ENCODE data around the gene DTD1.

The DTD1 gene

DNA sequence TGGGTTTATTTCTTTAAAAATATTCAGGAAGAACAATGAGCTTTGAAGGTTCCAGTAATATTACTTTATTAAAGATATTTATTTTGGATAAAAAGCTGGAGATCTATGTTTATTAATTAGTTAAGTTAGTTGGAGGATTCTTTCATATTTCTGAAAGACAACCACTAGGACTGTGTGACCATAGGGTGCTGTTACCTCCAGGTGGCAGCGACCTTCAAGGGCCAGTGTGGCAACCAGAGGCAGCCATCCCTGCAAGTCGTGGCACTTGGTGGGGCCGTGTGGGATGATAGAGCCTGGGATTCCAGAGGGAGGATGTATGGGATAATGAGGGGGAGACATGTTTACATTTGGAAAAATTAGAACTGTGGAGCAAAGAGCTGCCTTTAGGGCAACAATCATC is 130.3 kb downstream of the DTD1 start:
- DNase-seq (no peak), ATAC-seq (replicated peaks) (no peak)
- no peaks in the 10 kb centered on the region for H3K27me3 Mint-ChIP-seq
- H3K27ac Mint-ChIP-seq: no peak overlapping the region
- H3K4me1 Mint-ChIP-seq: peaks cover 2% of the 10 kb centered on the region in 2 donors
- H3K9me3 Mint-ChIP-seq: no peaks in the 10 kb centered on the region
- peaks cover 27 to 37% of the 10 kb centered on the region in 2 donors for H3K36me3 Mint-ChIP-seq
- H3K4me3 Mint-ChIP-seq: no peak overlapping the region

DNA sequence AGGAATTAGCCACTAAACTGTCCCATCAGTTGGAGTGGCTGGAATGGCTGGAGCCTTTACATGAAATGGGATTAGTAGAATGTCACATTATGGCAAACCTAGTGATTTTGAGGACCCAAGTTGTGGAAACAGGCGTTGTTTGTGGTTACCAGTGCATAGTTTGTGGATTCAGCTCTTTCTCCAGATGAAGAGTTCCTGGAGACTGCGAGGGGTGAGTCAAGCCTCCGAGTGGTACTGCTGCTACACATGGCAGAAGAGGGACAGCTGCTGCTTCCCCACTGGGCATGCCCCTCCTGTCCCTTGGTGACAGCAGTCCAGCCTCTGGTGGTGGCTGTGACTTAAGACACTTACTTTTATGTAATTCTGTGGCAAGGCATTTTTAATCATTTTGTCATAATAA is 131.6 kb downstream of the DTD1 start:
- Mint-ChIP-seq H3K4me1 (no peaks in the 10 kb centered on the region), H3K9me3 (no peaks in the 10 kb centered on the region), H3K27me3 (no peaks in the 10 kb centered on the region), H3K27ac (no peak overlapping the region), H3K36me3 (peaks cover 16 to 27% of the 10 kb centered on the region in 2 donors), H3K4me3 (no peak overlapping the region)
- ATAC-seq (replicated peaks) (no peak), DNase-seq (no peak)

DNA sequence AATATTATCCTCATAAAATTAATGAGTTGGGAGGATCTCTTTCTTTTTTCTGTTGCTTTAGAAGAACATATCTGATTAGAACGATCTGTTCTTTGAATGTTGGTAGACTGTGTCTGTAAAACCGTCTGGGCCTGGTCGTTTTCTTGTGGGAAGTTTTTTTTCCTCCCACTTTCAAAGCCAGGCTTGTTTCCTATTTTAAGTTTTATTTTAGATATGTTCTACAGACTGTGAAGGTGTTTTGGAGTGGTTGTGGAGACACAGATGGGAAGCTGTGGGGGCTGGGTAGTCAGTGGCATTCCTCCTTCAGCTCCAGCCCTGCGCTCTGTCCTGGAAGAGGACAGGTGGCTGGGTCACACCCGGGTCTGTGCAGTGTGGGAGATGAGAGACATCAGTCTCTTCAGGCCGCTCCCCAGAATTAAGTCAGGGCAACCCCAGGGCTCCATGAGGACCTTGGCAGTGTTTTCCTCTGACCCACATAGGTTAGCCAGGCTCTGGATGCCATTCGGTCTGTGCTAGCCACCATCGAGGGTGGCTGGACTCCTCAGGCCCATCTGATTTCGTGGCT is 133.8 kb downstream of the DTD1 start:
- ATAC-seq (replicated peaks) (no peak), DNase-seq (no peak)
- peaks cover 9 to 23% of the 10 kb centered on the region in 2 donors for H3K36me3 Mint-ChIP-seq
- peaks cover under 1 to 12% of the 10 kb centered on the region in 2 donors for H3K4me1 Mint-ChIP-seq
- H3K27me3 Mint-ChIP-seq: no peaks in the 10 kb centered on the region
- no peak overlapping the region for H3K27ac Mint-ChIP-seq
- no peaks in the 10 kb centered on the region for H3K9me3 Mint-ChIP-seq
- H3K4me3 Mint-ChIP-seq: no peak overlapping the region

DNA sequence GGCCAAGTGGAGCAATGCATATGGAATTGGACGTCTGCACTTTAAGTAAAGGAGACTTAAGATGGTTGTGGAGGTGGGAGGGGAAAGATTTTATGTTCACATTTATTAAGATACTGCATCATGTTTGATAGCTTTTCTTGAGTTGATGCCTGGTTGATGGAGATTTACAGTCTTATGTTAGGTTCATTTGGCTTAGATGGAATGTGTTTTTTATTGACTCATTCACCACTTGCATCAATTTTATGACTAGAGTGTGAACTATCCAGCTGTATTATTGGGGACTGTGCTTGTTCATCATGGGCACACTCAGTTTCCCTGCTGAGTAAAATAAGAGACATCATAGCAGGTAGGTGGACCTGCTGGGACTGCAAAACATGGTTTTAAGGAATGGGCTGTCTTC is 134.5 kb downstream of the DTD1 start:
- Mint-ChIP-seq H3K4me1 (peaks cover 8 to 19% of the 10 kb centered on the region in 2 donors), H3K27ac (no peak overlapping the region), H3K36me3 (peaks cover 13 to 23% of the 10 kb centered on the region in 2 donors), H3K4me3 (no peak overlapping the region), H3K27me3 (no peaks in the 10 kb centered on the region), H3K9me3 (no peaks in the 10 kb centered on the region)
- DNase-seq (no peak), ATAC-seq (replicated peaks) (no peak)

DNA sequence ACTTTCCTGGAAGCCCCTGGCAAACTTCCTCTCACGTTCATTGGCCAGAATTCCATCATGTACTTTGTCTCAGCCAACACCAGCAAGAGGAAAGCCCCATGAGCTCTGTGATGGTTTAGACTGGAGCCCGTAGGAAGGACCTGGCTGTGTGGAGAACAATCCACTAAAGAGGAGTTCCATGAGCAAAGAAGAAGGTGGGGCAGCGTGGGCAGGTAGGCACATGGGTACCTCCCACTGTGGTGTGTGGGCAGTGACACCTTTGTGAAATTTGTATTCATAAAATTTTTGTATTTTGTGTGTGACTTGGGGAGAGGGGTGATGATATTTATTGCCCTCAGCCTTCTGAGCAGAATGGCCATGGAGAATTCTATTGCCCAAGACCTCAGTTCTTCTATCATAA is 136.2 kb downstream of the DTD1 start:
- Mint-ChIP-seq H3K9me3 (no peaks in the 10 kb centered on the region), H3K27me3 (no peaks in the 10 kb centered on the region), H3K4me1 (peaks cover 25 to 33% of the 10 kb centered on the region in 2 donors), H3K27ac (no peak overlapping the region), H3K4me3 (no peak overlapping the region), H3K36me3 (peaks cover 12 to 22% of the 10 kb centered on the region in 2 donors)
- no peak for DNase-seq
- no peak for ATAC-seq (replicated peaks)

DNA sequence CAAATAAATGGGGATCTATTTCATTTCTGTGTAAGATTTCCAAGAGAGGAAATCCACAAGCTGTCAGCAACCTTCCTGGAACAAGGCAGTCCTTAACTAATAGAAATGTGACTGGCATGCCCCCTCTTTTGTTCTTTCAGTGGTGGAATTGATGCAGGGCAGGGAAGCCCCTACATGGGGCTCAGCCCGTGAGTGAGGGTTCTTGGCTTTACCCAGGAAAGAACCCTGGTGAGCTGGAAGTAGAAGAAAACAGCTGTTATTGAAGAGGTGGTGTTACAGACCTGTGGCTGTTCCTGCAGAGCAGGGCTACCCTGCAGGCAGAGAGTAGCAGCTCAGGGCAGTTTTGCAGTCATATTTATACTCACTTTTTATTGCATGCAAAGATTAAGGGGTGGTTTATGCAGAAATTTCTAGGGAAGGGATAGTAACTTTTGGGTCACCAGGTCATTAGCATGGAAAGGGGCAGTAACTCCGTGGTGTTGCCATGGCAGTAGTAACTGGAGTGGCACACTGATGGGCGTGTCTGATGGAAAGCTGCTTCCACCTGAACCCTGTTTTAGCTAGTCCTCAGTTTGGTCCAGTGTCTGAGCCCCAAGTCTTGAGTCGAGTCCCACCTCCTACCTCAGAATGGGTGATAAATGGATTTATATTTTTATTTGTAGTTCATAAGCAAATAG is 137.1 kb downstream of the DTD1 start:
- ATAC-seq (replicated peaks) (no peak), DNase-seq (no peak)
- no peak overlapping the region for H3K4me3 Mint-ChIP-seq
- H3K36me3 Mint-ChIP-seq: peaks cover 8 to 15% of the 10 kb centered on the region in 2 donors
- H3K9me3 Mint-ChIP-seq: no peaks in the 10 kb centered on the region
- peak overlapping the region; percentile 57 for H3K27ac Mint-ChIP-seq
- H3K27me3 Mint-ChIP-seq: no peaks in the 10 kb centered on the region
- H3K4me1 Mint-ChIP-seq: peaks cover 34 to 39% of the 10 kb centered on the region in 2 donors

DNA sequence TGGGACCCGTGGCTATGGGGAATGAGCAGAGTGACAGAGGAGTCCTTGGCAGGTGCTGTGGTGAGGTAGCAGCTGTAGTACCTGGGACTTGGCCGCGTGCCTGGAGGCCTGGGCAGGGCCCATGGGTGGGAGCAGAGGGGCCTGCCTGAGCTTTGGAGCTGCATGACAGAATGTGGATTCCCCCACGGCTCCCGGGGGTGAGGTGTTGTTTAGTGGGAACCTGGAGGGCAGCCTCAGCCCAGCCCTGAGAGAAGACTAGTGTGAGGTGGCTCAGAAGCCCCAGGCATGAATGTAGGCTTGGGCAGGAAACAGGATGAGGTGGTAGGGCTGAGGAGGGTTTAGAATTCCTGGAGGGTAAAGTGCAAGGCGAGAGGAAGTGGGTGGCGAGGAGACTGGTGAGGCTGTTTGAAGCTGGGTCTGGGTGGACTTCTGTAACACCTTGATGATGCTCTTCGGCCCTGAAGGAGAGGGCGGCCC is 139.2 kb downstream of the DTD1 start:
- Mint-ChIP-seq H3K4me3 (peak overlapping the region in 1 of 2 donors; percentile 37), H3K27me3 (no peaks in the 10 kb centered on the region), H3K36me3 (peaks cover 5 to 10% of the 10 kb centered on the region in 2 donors), H3K9me3 (no peaks in the 10 kb centered on the region), H3K4me1 (peaks cover 40 to 42% of the 10 kb centered on the region in 2 donors), H3K27ac (peak overlapping the region; percentile 26)
- ATAC-seq (replicated peaks) (no peak), DNase-seq (no peak)

DNA sequence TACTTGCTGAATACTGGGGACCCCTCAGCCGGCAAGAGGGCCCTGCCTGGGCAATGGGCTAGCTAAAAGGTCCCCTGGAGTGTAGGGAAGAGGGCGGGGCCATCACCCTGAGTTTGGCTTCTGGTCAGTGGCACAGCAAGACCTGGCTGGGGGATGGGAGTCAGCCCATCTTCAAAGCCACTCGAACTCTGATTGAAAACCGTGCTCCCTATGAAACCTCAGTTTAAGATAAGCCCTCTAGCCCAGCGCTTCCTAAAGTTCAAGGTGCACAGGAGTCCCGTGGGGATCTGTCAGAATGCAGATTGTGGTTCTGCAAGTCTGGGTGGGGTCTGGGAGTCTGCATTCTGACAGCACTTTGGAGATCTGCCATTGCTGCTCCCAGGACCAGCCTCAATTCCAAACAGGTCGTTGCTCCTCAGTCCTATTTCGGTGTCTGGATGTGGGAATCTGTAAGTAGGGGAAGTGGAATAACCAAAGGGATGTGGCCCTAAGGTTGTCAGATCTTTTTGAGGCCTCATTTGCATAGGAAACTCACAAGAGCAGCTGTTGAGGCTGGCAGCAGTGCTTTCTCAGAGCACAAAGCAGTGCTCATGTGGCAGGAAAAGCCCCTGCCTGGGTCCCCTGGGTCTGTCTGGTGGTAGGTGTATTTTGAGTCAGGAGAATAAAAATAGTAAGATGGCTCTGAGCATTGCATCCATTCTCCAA is 140.5 kb downstream of the DTD1 start:
- Mint-ChIP-seq H3K27ac (peak overlapping the region; percentile 45), H3K4me3 (peak overlapping the region; percentile 25 to 80), H3K9me3 (no peaks in the 10 kb centered on the region), H3K27me3 (no peaks in the 10 kb centered on the region), H3K36me3 (peaks cover 4 to 7% of the 10 kb centered on the region in 2 donors), H3K4me1 (peaks cover 45 to 47% of the 10 kb centered on the region in 2 donors)
- DNase-seq: peak; percentile 76
- peak; percentile 98 for ATAC-seq (replicated peaks)

DNA sequence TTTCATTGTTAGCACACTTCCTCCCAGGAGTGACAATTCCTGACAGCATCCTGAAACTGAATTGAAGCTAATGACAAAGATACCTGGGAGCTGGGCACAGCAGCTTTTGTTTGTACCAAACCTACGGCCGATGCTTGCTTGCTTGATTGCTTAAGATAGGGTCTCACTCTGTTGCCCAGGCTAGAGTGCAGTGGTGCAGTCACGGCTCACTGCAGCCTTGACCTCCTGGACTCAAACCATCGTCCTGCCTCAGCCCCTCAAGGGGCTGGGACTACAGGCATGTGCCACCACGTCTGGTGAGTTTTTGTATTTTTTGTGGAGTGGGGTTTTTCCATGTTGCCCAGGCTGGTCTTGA is 141.0 kb downstream of the DTD1 start:
- H3K4me1 Mint-ChIP-seq: peaks cover 45 to 48% of the 10 kb centered on the region in 2 donors
- H3K36me3 Mint-ChIP-seq: peaks cover 4 to 7% of the 10 kb centered on the region in 2 donors
- H3K9me3 Mint-ChIP-seq: no peaks in the 10 kb centered on the region
- DNase-seq (no peak), ATAC-seq (replicated peaks) (peak; percentile 42 to 49)
- H3K4me3 Mint-ChIP-seq: peak overlapping the region; percentile 25 to 52
- peak overlapping the region; percentile 78 for H3K27ac Mint-ChIP-seq
- no peaks in the 10 kb centered on the region for H3K27me3 Mint-ChIP-seq

DNA sequence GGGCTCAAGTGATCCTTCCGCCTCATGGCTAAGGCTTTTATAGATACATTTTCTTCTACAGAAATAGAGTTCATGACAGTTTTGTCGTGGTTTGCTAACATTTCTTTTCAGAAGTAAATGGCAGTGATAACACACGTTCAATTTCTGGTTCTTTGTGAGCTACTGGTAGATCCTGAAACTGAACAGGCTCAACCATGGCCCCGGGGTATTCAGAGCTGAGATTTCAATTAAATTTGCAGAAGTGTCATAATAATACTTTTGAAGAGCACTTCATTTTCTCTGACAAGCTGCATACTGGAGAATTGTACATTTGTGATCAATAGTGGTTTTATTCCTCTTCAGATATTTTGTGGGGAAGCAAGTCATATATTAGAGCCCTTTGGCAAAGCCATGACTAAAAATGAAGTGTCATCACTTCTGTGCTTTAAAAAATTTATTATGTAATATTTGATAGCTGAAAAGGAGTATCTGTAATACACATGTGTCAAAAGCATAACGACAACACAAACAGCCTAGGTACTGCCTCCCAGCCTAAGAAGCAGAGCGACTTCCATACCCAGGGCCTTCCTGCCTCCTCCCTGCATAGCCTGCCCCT is 141.5 kb downstream of the DTD1 start:
- Mint-ChIP-seq H3K27ac (peak overlapping the region; percentile 78), H3K4me1 (peaks cover 45 to 48% of the 10 kb centered on the region in 2 donors), H3K27me3 (no peaks in the 10 kb centered on the region), H3K36me3 (peaks cover 7 to 10% of the 10 kb centered on the region in 2 donors), H3K9me3 (no peaks in the 10 kb centered on the region), H3K4me3 (peak overlapping the region in 1 of 2 donors; percentile 52)
- ATAC-seq (replicated peaks): peak; percentile 19 to 32
- no peak for DNase-seq

DNA sequence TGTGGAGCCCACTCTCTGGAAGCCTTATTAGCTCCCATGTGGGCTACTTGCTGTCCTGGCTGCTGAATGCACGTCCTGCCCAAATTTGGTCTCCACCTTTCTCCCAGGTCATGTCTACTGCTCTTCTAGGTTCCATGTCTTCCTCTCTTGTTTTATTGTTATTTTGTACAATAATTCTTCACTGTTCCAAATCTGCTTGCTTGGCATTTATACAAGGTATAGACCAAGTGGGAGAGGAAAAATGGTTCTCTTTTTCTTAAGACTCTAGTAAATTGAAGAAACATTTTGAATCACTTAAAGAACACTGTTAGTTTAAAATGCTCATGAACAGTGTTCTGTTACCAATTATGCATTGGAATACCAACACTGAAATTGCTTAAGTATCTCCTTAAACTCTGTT is 144.1 kb downstream of the DTD1 start:
- Mint-ChIP-seq H3K4me3 (no peak overlapping the region), H3K27ac (no peak overlapping the region), H3K4me1 (peaks cover 30 to 44% of the 10 kb centered on the region in 2 donors), H3K36me3 (peaks cover 10 to 13% of the 10 kb centered on the region in 2 donors), H3K9me3 (no peaks in the 10 kb centered on the region), H3K27me3 (no peaks in the 10 kb centered on the region)
- ATAC-seq (replicated peaks): no peak
- no peak for DNase-seq

DNA sequence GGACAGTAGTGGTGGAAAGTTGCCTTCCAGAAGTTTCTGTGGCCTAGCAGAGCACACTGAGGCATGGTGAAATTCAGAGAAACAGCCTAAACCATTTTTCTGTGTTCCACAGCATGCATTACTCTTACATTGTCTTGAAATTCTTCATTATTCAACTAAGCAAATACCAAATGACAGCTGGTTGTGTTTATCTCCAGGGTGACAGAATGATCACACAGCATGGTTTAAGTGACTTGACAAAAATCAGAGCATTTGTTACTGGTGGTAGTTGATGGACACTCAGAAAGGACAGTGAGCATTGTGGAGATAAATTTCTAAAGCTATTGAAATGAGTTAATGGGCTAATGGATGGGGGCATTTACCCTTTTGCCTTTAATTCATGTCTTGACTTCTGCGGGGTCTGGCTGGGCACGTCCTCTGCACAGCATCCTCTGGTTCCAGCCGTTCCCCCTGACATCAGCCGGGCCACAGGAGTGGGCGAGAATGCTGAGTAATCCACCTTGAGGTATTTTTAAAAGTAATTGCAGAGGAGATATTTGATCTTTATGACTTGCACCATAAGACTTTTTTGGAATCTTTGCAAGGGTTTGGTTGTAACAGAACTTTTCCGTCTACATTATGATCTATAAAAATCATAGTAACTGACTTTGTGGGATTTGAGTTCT is 146.8 kb downstream of the DTD1 start:
- Mint-ChIP-seq H3K27ac (no peak overlapping the region), H3K27me3 (no peaks in the 10 kb centered on the region), H3K36me3 (peaks cover 16 to 20% of the 10 kb centered on the region in 2 donors), H3K4me1 (peaks cover 13 to 17% of the 10 kb centered on the region in 2 donors), H3K4me3 (no peak overlapping the region), H3K9me3 (no peaks in the 10 kb centered on the region)
- DNase-seq (no peak), ATAC-seq (replicated peaks) (no peak)

DNA sequence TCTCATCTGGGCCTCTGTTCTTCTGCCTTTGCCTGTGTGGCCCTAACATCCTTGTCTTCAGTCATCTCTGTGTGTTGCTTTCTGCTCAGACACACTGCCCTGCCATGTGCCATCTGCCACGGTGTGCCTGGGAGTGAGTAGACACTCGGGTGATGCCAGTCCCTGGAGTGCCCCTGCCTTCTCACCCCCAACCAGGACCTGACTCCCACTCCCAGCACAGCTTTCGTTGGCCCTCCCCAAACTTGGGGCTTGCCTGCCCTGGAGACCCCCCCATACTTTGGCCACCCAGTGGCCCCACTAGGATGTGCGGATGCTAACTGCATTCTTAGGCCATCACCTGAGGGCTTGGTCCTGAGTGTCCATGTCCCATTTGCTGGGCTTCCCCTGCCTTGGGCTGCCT is 149.3 kb downstream of the DTD1 start:
- Mint-ChIP-seq H3K27ac (no peak overlapping the region), H3K4me1 (peaks cover 8 to 9% of the 10 kb centered on the region in 2 donors), H3K27me3 (no peaks in the 10 kb centered on the region), H3K9me3 (no peaks in the 10 kb centered on the region), H3K4me3 (no peak overlapping the region), H3K36me3 (peaks cover 16 to 20% of the 10 kb centered on the region in 2 donors)
- ATAC-seq (replicated peaks) (no peak), DNase-seq (no peak)

DNA sequence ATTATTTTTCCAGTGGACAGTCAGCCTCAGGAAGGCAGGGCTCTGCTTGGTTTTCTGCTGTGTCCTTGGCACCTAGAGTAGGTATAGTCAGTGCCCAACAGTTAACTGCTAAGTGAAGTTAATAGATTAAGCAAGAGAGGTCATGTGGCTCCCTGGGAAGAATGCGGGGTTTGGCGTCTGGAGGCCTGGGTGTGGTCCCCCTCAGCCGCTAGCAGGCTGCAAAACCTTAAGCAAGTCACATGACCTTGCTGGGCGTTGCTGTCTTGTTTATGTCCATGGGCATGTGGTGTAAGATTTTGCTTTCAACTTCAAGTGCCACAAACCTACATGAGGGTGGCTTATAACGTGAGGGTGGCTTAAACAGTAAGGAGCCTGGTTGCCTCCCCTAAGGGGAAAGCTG is 150.2 kb downstream of the DTD1 start:
- Mint-ChIP-seq H3K4me3 (no peak overlapping the region), H3K36me3 (peaks cover 16 to 22% of the 10 kb centered on the region in 2 donors), H3K9me3 (no peaks in the 10 kb centered on the region), H3K27ac (no peak overlapping the region), H3K4me1 (peaks cover 4 to 6% of the 10 kb centered on the region in 2 donors), H3K27me3 (no peaks in the 10 kb centered on the region)
- DNase-seq: no peak
- no peak for ATAC-seq (replicated peaks)
